Gastrocnemius medialis (tissue), 4 donors: ENCODE results near the gene MADCAM1. TPM values are rescaled to one million over a fixed set of nuclear protein-coding genes. Genes with fewer than 3 reads are reported as not detected.

Experiments
- ATAC-seq, 2 donors: fragments of 150-250 bp; one replicate each; pipeline ENCODE4 v1.9.1; 2016
- DNase-seq, 2 donors: peaks; one replicate each; pipeline ENCODE4 v3.0.0-alpha.2; 2019
- H3K27ac ChIP-seq, 4 donors: fragments of 200-600 bp; sonication (generic); 1 replicate in 1 of 4; 2 replicates in 3 of 4; pipeline ENCODE4 v1.5.1; 2016 to 2018; ENCODE audit warnings: mild to moderate bottlenecking in 2 of 4, moderate library complexity in 1 of 4
- H3K27me3 ChIP-seq, 3 donors: fragments of 200-600 bp; sonication (generic) in 2 of 3; 1 replicate in 1 of 3; 2 replicates in 2 of 3; pipeline versions ENCODE4 v1.5.1 to v1.6.0; 2016 to 2019; ENCODE audit warnings: mild to moderate bottlenecking in 1 of 3, moderate library complexity in 1 of 3
- H3K36me3 ChIP-seq, 2 donors: fragments of 200-600 bp; sonication (generic) in 1 of 2; one replicate each; pipeline ENCODE4 v1.5.1; 2017 to 2018
- H3K4me1 ChIP-seq, 2 donors: fragments of 200-600 bp; sonication (generic) in 1 of 2; one replicate each; pipeline ENCODE4 v1.5.1; 2016 to 2017; ENCODE audit warnings: mild to moderate bottlenecking in 2 of 2
- H3K4me3 ChIP-seq, 4 donors: fragments of 200-600 bp; sonication (generic) in 3 of 4; 1 replicate in 1 of 4; 2 replicates in 3 of 4; pipeline ENCODE4 v1.5.1; 2016 to 2019; ENCODE audit warnings: mild to moderate bottlenecking in 2 of 4
- H3K9me3 ChIP-seq, 3 donors: fragments of 200-600 bp; sonication (generic) in 2 of 3; 1 replicate in 1 of 3; 2 replicates in 2 of 3; pipeline ENCODE4 v1.5.1; 2016 to 2019
- CTCF ChIP-seq, 5 experiments: fragments of 450-650 bp in 3 of 5; fragments of 200-600 bp in 2 of 5; sonication (generic) in 2 of 5; IDR thresholded peaks in 4 of 5; conservative IDR thresholded peaks in 1 of 5; 1 replicate in 4 of 5; 2 replicates in 1 of 5; pipeline ENCODE4 v1.5.1; 2016 to 2019; ENCODE audit warnings: antibody characterized with exemption in 5 of 5, mild to moderate bottlenecking in 3 of 5, moderate library complexity in 3 of 5
- POLR2A ChIP-seq, 2 donors: fragments of 450-650 bp; IDR thresholded peaks; one replicate each; pipeline ENCODE4 v1.6.1; 2017; ENCODE audit warnings: antibody characterized with exemption in 2 of 2, mild to moderate bottlenecking in 2 of 2, moderate library complexity in 2 of 2
- in situ Hi-C, 4 donors: fragments of 200-750 bp; cut with MboI; loops; one replicate each; pipeline versions ENCODE4 v1.15.0 to v1.8.0; 2017; ENCODE audit warnings: low sequenced_read_pairs in 4 of 4
- intact Hi-C: fragments of 100-400 bp; cut with DNase I; formaldehyde crosslinking; loops from one replicate; pipeline ENCODE4 v1.15.1; 2023; ENCODE audit warnings: low total_unique reads
- total RNA-seq, 4 donors: library from RNA; depleted of rRNA; stranded (reverse); fragments of >200 nt; gene quantifications; one replicate each; pipeline versions ENCODE4 v1.1.0 to v1.2.3, GENCODE V29; 2016

The MADCAM1 gene
- total RNA-seq, 4 donors from 2014 or later, result 0.18 TPM; not detected in 3

GRCh38 chr19:498511-498891, 2.2 kb downstream of the MADCAM1 start:
- DNase-seq, result no peak
- no peak overlapping the region for H3K27ac ChIP-seq
- peaks cover 25 to 49% (median 42%) of the 10 kb centered on the region in 3 donors for H3K27me3 ChIP-seq
- H3K36me3 ChIP-seq, result no peaks in the 10 kb centered on the region
- no peak overlapping the region for H3K4me3 ChIP-seq
- intact Hi-C loops (no loop called here), in situ Hi-C loops (no loop called here)
- TF ChIP-seq POLR2A (IDR thresholded peaks at IDR 0.05), result no peak
- TF ChIP-seq CTCF (IDR thresholded peaks at IDR 0.05 in 4 of 5, conservative IDR thresholded peaks at IDR 0.05 in 1 of 5), result no peak
- no peaks in the 10 kb centered on the region for H3K9me3 ChIP-seq
- ATAC-seq, result no peak
- H3K4me1 ChIP-seq, result peaks cover 0 to 7% of the 10 kb centered on the region in 2 donors

GRCh38 chr19:498977-499623, 2.8 kb downstream of the MADCAM1 start:
- peaks cover 25 to 49% (median 42%) of the 10 kb centered on the region in 3 donors for H3K27me3 ChIP-seq
- H3K36me3 ChIP-seq, result no peaks in the 10 kb centered on the region
- H3K4me3 ChIP-seq, result no peak overlapping the region
- in situ Hi-C loops (no loop called here), intact Hi-C loops (no loop called here)
- no peaks in the 10 kb centered on the region for H3K9me3 ChIP-seq
- DNase-seq (no peak), ATAC-seq (no peak)
- TF ChIP-seq CTCF (IDR thresholded peaks at IDR 0.05 in 4 of 5, conservative IDR thresholded peaks at IDR 0.05 in 1 of 5) (no peak), POLR2A (IDR thresholded peaks at IDR 0.05) (no peak)
- H3K27ac ChIP-seq, result no peak overlapping the region
- peaks cover 0 to 7% of the 10 kb centered on the region in 2 donors for H3K4me1 ChIP-seq

GRCh38 chr19:501646-502045, 5.4 kb downstream of the MADCAM1 start:
- Histone ChIP-seq H3K4me1 (peaks cover 4 to 5% of the 10 kb centered on the region in 2 donors), H3K27me3 (peaks cover 17 to 31% (median 27%) of the 10 kb centered on the region in 3 donors), H3K4me3 (no peak overlapping the region), H3K36me3 (no peaks in the 10 kb centered on the region), H3K27ac (no peak overlapping the region), H3K9me3 (no peaks in the 10 kb centered on the region)
- no peak for ATAC-seq
- in situ Hi-C loops, result no loop called here
- DNase-seq, result no peak
- TF ChIP-seq CTCF (IDR thresholded peaks at IDR 0.05 in 4 of 5, conservative IDR thresholded peaks at IDR 0.05 in 1 of 5) (no peak), POLR2A (IDR thresholded peaks at IDR 0.05) (no peak)
- intact Hi-C loops, result no loop called here

- Histone ChIP-seq H3K27ac (no peak overlapping the region), H3K4me3 (no peak overlapping the region), H3K9me3 (no peaks in the 10 kb centered on the region), H3K27me3 (peaks cover under 1 to 7% (median 2%) of the 10 kb centered on the region in 3 donors), H3K4me1 (peaks cover 14 to 18% of the 10 kb centered on the region in 2 donors), H3K36me3 (peaks cover 0 to 4% of the 10 kb centered on the region in 2 donors)
- in situ Hi-C loops (no loop called here), intact Hi-C loops (loop anchor here (5.0 kb wide), 1 partner anchor 128 kb away; the partner anchor contains the start of gene POLRMT)
- ATAC-seq (no peak), DNase-seq (no peak)
- TF ChIP-seq POLR2A (IDR thresholded peaks at IDR 0.05) (no peak), CTCF (IDR thresholded peaks at IDR 0.05 in 4 of 5, conservative IDR thresholded peaks at IDR 0.05 in 1 of 5) (no peak)
These were observed 8.3 kb downstream of the MADCAM1 start for GRCh38 chr19:504616-505015.
